ENCODE measurements around the gene CCDC169. TPM values are rescaled to one million over a fixed set of nuclear protein-coding genes. Genes with fewer than 3 reads are reported as not detected.
"Not testable (repeated sequence)": the region's sequence is repeated elsewhere in the genome, so short reads cannot be mapped to it uniquely, and the experiment has no call there.

CCDC169 gene
- polyA plus RNA-seq, result not detected

DNA sequence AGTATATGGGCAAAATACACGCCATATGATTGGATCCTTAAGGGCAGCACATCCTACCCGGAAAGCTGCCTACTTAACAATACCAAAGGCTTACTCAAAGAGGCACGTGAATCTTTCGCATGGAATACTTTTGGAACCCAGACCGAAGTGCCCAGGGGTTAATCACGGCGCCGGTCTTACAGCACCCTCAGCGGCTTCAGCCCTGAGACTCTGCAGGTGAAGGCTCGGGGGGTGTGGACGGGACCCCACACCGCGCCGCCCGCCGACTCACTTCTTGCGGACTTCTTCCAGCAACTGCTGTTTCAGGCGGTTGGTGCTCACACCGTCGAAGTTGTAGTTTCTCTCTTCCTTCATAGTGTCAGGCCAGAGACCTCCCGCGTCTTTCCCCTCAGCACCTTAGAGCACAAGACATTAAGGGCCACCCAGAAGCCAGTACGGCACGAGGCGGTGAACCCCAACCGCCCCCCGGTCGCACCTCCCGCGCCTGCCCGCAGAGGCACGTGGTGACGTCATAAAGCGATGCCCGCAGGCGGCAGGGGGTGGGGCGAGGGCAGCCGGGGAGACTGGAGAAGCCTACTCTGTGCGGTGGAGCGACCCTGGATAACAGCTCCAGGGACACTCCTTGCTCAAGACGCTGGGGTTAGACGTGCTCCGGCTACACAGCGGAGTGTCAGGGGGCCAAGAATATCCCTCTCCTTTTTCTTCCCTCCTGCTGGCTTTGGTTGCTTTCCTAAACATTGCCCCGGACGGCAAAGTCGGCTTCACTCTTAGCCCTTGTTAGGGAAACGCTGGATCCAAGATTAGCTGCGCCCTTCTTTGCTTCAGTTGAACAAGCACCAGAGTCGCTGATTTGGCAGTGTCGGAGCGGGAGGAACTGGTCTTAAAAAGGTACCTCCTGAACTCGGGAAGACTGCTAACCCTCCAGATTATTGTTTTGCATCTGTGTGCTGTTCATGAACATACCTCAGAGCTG, at the start of gene CCDC169:
TSS of gene CCDC169 (minus strand) at position 449 of the 973 bp plus-strand sequence. CDS start at position 354, 95 bp downstream.
- H3K4me1 Mint-ChIP-seq, result peaks cover 1 to 11% (median 4%) of the 10 kb centered on the region in 3 donors
- peak within 1 kb of the TSS in 1 of 3 donors; percentile 62 for H3K27ac Mint-ChIP-seq
- peaks cover 0 to 2% (median 0%) of the 10 kb centered on the region in 3 donors for H3K9me3 Mint-ChIP-seq
- H3K36me3 Mint-ChIP-seq, result peaks cover 3% of the 10 kb centered on the region
- H3K4me3 Mint-ChIP-seq, result peak within 1 kb of the TSS; percentile 69 to 94 (median 88)
- H3K27me3 Mint-ChIP-seq, result peaks cover 26% of the 10 kb centered on the region

DNA sequence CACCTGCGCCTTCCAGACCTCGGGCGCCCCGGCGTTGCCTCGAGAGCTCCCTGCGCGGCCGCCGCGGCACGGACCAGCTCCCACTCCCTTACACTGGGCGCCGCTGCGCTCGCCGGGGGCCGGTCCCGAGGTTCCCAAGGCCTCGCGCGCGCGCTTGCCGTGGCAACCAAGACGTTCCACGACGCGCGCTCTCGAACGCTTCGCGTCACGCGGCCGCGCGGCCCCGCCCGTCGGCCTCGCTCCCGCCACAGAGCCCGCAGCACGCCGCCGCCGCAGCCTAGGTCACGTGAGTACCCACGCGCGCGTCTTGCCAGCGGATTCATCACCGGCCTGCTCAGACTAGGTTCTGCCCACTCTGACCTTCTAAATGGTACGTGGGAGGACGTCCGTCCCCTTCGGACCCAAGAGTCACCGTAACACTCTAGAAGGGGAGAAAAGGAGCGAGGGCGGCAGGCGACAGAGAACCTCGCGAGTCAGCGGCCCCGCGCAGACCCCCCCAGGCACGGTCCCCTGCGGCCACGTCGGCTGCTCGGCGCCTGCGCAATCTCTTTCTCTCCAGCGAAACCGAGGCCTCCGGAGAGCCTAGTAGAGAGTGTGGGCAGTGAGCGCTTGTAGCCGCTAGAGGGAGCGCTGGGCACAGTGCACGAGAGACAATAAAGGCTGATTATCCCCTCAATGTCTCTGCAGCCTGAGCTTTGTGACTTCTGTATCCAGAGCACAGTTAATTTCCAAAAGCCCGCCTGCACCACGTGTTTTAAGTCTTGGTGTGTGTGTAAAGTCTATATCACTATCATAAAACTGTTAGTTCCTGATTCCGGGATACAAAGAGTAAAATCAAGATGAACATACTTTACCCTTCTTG, 48.8 kb upstream of the CCDC169 start, which contains the start of gene SPART:
TSS of gene SPART (minus strand) at position 173 of the 862 bp plus-strand sequence. CDS start 10,564 bp downstream, outside the sequence.
- H3K36me3 Mint-ChIP-seq, result peaks cover 3% of the 10 kb centered on the region

DNA sequence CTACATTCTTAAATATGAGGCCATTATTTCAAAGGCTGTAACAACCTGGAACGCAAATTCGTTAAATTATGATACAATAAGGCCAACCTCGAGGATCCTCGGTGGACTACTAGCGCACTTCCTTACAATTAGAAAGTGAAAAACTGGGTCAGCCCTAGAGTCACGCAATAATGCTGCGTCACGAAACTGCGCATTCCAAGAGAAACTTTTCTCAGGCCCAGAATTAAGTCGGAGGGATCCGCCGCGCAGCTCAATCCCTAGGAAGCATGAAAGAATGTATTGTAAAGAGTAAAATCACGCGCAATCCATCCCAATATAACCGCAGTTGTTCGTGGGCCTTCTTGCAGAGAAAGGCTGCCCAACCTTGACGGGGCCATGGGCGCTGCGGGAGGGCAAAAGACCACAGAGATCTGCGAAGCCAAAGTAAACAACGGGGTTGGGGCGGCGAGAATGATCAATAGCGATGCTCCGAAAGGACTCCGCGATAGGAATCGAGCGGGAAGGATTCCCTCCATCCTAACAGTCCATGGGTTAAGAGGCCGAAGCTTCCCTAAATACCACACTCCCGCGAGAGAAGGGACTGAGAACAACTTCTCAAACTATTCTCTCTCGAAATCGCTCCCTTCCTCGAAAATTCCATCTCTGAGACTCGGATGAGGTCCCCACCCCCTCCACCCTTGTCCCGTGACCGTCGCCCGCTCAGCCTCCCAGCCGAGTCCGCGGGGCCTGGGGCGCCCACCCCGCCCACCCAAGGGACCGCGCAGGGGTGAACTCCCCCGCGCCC, 48.0 kb upstream of the CCDC169 start:
- Mint-ChIP-seq H3K4me3 (peak overlapping the region; percentile 90 to 97 (median 93)), H3K36me3 (peaks cover 3% of the 10 kb centered on the region), H3K27me3 (peaks cover 7% of the 10 kb centered on the region), H3K27ac (peak overlapping the region; percentile 96 to 99 (median 96)), H3K4me1 (peaks cover 7 to 15% (median 7%) of the 10 kb centered on the region in 3 donors), H3K9me3 (no peaks in the 10 kb centered on the region)

More for the DNA sequence above, 48.8 kb upstream of the CCDC169 start, which contains the start of gene SPART:
- H3K27me3 Mint-ChIP-seq, result peaks cover 7% of the 10 kb centered on the region
- peaks cover 7 to 15% (median 7%) of the 10 kb centered on the region in 3 donors for H3K4me1 Mint-ChIP-seq
- H3K4me3 Mint-ChIP-seq, result peak within 1 kb of the TSS; percentile 90 to 97 (median 93)
- H3K27ac Mint-ChIP-seq, result peak within 1 kb of the TSS; percentile 96 to 99 (median 96)
- no peaks in the 10 kb centered on the region for H3K9me3 Mint-ChIP-seq

DNA sequence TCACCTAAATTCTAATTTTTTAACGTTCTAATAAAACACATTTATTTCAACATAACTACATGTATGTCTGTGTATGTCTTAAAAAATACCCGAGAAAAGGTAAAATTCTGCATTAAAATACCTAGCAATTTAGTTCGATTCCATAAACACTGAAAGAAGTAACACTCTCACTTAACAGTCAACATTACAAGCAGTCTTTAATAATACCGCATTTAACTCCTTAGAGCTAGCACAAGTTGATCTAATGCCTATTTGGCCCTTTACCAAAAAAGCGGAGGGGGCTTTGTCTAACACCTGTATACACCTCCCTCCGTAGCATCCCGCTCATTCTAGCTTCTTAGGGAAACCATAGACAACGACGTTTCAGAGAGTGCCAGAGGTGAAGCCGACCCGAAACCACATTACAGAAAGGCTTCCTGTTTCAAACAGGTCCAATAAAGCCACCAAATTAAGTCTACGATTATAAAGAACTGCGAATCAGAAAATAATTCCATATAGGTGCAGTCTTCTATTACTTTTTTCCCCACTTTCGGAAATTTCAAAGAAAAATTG, 47.3 kb upstream of the CCDC169 start:
- H3K36me3 Mint-ChIP-seq, result no peaks in the 10 kb centered on the region
- H3K4me1 Mint-ChIP-seq, result peaks cover 7 to 15% (median 7%) of the 10 kb centered on the region in 3 donors
- no peaks in the 10 kb centered on the region for H3K9me3 Mint-ChIP-seq
- peak overlapping the region; percentile 96 to 99 (median 96) for H3K27ac Mint-ChIP-seq
- H3K4me3 Mint-ChIP-seq, result peak overlapping the region; percentile 90 to 97 (median 93)
- peaks cover 7% of the 10 kb centered on the region for H3K27me3 Mint-ChIP-seq

DNA sequence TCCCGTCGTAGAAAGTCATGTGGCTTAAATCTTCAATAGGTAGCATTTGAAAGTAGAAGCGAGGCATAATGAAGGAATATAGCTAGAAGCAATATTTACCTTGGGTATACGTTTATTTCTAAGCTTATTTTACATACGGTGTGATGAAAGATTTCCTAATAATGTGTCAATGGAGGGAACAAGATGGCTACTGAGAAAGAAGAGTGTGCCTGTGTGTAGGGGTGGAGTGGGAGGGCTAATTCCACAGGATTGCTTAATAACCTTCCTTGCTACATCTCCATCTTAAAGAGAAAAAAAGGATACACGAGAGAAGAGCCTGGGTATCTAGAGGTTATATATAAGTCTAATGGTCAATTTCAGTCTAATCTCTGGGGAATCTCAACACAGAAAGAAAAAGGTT, 46.6 kb upstream of the CCDC169 start:
- Mint-ChIP-seq H3K27me3 (peaks cover 7% of the 10 kb centered on the region), H3K4me1 (peaks cover 7 to 15% (median 7%) of the 10 kb centered on the region in 3 donors), H3K4me3 (peak overlapping the region in 2 of 4 donors; percentile 36 to 69), H3K27ac (peak overlapping the region in 1 of 3 donors; percentile 16), H3K36me3 (no peaks in the 10 kb centered on the region), H3K9me3 (no peaks in the 10 kb centered on the region)

DNA sequence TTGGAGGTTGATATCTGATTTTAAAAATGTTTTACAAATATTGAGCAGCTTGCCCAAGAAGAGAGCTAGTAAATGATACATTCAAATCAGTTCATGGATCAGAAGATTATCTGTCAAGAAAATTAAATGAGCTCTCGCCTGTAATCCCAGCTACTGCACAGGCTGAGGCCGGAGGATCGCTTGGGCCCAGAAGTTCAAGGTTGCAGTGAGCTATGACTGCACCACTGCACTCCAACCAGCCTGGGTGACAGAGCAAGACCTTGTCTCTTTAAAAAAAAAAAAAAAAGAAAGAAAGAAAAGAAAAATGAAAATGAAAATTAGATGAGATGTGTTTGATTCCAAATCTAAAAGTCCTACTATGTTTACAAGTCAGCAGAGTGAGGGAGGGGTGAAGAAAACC, 46.2 kb upstream of the CCDC169 start:
- H3K27me3 Mint-ChIP-seq, result peaks cover 7% of the 10 kb centered on the region
- H3K36me3 Mint-ChIP-seq, result no peaks in the 10 kb centered on the region
- H3K9me3 Mint-ChIP-seq, result peaks cover 0 to under 1% (median 0%) of the 10 kb centered on the region in 3 donors
- peaks cover 7 to 15% (median 7%) of the 10 kb centered on the region in 3 donors for H3K4me1 Mint-ChIP-seq
- peak overlapping the region in 2 of 4 donors; percentile 36 to 69 for H3K4me3 Mint-ChIP-seq
- H3K27ac Mint-ChIP-seq, result peak overlapping the region in 1 of 3 donors; percentile 16

DNA sequence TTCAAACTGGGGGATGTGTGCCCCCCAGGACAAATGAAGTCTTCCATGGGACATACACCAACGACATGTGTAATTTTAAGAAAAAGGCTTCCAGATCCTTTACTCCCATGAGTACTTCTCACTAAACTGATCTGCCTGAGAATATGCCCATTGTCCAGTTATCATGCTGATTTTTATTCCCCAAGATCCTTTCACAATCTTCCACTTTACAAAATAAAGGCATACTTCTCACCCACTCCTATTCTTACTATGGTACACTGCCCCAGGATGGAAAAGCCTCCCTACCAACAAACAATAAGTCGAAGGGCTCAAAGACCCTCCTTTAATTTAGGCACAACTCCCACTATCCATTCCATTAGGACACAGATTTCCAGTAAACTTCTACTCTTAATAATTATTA, 45.1 kb upstream of the CCDC169 start:
- H3K36me3 Mint-ChIP-seq, result no peaks in the 10 kb centered on the region
- peaks cover 7 to 15% (median 7%) of the 10 kb centered on the region in 3 donors for H3K4me1 Mint-ChIP-seq
- peak overlapping the region in 1 of 4 donors; percentile 14 for H3K4me3 Mint-ChIP-seq
- H3K27me3 Mint-ChIP-seq, result peaks cover 7% of the 10 kb centered on the region
- peaks cover 0 to 2% (median 0%) of the 10 kb centered on the region in 3 donors for H3K9me3 Mint-ChIP-seq
- H3K27ac Mint-ChIP-seq, result peak overlapping the region in 1 of 3 donors; percentile 22

DNA sequence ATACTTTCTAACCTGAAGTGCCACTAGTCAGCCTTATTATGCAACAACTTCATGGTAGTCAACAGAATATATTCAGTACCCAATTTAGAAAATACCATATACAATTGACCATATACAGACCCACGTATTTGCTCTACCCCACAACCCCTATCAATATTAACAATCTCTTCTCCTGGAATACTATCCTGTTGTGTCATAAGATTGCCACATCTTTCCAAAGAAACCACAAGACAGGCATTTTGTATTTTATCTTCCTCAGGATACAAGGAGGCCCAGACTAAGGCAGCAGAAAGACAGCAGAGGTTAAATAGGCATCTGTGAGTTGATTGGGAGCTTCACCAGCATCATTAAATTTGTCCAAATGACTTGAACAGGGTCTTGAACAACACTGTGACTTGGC, 44.1 kb upstream of the CCDC169 start:
- Mint-ChIP-seq H3K9me3 (peaks cover 0 to 2% (median 0%) of the 10 kb centered on the region in 3 donors), H3K27ac (no peak overlapping the region), H3K36me3 (no peaks in the 10 kb centered on the region), H3K4me1 (peaks cover 7 to 12% (median 7%) of the 10 kb centered on the region in 3 donors), H3K27me3 (peaks cover 7% of the 10 kb centered on the region), H3K4me3 (no peak overlapping the region)

DNA sequence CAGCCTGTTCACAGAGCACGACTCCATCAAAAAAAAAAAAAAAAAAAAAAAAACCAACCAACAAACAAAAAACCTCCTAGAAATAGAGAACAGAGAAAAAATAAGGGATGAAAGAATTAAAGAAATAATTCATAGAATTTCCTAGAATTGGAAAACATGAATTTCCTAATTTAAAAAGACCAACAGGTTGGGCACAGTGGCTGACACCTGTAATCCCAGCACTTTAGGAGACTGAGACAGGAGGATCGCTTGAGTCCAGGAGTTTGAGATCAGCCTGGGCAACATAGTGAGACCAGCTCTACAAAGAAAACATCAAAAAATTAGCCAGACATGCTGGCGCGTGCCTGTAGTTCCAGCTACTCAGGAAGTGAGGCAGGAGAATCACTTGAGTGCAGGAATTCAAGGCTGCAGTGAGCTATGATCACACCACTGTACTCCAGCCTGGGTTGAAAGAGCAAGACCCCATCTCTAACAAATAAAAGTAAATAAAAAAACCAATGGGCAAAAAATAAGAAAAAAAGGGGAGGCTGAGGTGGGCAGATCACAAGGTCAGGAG, 42.1 kb upstream of the CCDC169 start:
- H3K36me3 Mint-ChIP-seq, result no peaks in the 10 kb centered on the region
- H3K27me3 Mint-ChIP-seq, result no peaks in the 10 kb centered on the region
- no peak overlapping the region for H3K27ac Mint-ChIP-seq
- peaks cover 1 to 7% (median 3%) of the 10 kb centered on the region in 3 donors for H3K4me1 Mint-ChIP-seq
- H3K9me3 Mint-ChIP-seq, result peaks cover 0 to 2% (median 0%) of the 10 kb centered on the region in 3 donors
- H3K4me3 Mint-ChIP-seq, result no peak overlapping the region

DNA sequence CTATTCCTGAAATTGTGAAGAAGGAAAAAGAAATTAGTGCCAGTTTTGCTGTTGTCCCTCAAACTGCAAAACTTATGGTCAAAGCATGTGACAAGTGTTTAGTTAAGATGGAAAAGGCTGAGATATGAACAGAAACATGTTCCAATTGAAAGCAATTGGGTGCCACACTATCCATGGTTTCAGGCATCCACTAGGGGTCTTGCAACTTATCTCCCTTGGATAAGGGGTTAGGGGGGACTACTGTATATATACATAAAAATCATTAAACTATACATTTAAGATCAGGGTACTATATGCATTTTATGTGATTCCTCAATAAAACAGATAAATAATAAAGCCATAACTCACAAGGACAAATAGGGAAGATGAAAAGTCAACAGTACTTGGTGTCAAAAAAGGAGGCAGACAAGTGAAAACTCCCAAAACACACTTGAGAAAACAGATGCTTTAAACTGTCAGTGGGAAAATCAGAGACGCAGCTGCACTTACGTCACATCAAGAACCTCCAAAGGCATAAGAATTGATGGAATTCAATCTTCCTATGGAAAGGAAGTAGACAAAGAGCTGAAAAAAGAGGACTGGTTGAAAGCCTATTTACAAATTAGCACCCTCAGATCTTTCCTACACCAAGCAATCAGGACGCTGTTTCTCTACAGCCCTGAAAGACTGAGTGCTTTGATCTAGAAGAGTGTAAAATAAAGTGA, 40.5 kb upstream of the CCDC169 start:
- Mint-ChIP-seq H3K9me3 (peaks cover 0 to 2% (median 0%) of the 10 kb centered on the region in 3 donors), H3K27ac (no peak overlapping the region), H3K4me3 (peak overlapping the region in 1 of 4 donors; percentile 3), H3K36me3 (no peaks in the 10 kb centered on the region), H3K27me3 (no peaks in the 10 kb centered on the region), H3K4me1 (peaks cover 1 to 4% (median 3%) of the 10 kb centered on the region in 3 donors)

DNA sequence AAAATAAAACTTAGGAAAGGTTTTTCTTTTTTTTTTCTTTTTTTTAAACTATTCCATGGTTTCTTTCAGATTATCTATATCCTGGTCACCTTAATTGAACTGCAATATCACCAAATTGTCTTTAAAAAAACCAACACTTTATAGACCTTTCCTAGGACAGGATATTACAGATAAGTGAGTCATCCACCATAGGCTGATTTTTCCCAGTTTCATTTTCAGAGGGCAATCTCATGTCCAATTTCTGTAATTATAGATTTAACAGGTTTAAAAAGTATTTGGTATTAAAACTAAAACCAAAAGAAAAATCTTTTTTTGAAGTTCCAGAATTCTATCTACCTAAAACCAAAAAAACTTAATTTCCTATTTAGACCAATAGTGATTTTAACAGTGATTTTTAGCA, 35.4 kb upstream of the CCDC169 start:
- Mint-ChIP-seq H3K4me1 (peaks cover 1 to 3% (median 2%) of the 10 kb centered on the region in 3 donors), H3K36me3 (peaks cover 2% of the 10 kb centered on the region), H3K4me3 (no peak overlapping the region), H3K27ac (no peak overlapping the region), H3K9me3 (no peaks in the 10 kb centered on the region), H3K27me3 (no peaks in the 10 kb centered on the region)

DNA sequence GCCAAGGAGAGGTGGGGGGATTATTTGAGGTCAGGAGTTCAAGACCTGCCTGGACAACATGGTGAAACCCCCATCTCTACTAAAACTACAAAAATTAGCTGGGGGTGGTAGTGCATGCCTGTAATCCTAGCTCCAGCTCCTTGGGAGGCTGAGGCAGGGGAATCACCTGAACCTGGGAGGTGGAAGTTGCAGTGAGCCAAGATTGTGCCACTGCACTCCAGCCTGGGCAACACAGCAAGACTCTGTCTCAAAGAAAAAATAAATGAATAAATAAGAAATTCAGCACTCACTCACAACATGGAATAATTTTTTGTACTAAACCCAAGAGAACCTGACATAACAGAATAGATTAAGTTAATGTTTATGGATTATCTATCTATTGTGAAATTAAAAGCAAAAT, 34.6 kb upstream of the CCDC169 start:
- not testable (repeated sequence) for H3K4me3 Mint-ChIP-seq, H3K4me1 Mint-ChIP-seq, H3K27ac Mint-ChIP-seq, H3K27me3 Mint-ChIP-seq, H3K9me3 Mint-ChIP-seq, H3K36me3 Mint-ChIP-seq

DNA sequence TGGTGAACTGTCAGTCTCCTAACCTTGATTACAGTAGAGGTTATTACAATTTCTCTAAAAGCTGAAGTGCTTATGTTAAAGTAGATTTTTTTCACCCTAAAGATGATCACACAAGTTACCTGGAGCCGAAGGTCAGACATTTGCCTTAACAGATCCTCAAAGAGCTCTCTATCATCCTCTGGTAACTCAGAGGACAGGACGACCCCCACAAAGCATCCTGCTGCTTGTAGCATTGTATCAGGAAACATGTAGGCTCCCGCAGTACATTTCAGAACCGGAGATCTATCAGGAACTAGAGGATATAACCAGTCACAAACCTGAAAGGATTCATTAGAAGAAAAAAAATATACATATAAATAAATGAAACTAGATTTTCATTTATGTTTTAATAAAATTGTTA, 33.7 kb upstream of the CCDC169 start:
- H3K36me3 Mint-ChIP-seq, result peaks cover 4% of the 10 kb centered on the region
- no peak overlapping the region for H3K4me3 Mint-ChIP-seq
- peaks cover 0 to 3% (median 1%) of the 10 kb centered on the region in 3 donors for H3K4me1 Mint-ChIP-seq
- no peak overlapping the region for H3K27ac Mint-ChIP-seq
- H3K27me3 Mint-ChIP-seq, result no peaks in the 10 kb centered on the region
- H3K9me3 Mint-ChIP-seq, result no peaks in the 10 kb centered on the region
